Pulmonary artery endothelial cell (primary cell): ENCODE results near the gene AGAP3. TPM values are rescaled to one million over a fixed set of nuclear protein-coding genes. Genes with fewer than 3 reads are reported as not detected.

Experiments
- DNase-seq: peaks from one replicate; pipeline ENCODE4 v3.0.0-alpha.2; 2011; ENCODE audit warnings: low read depth, low spot score
- total RNA-seq: library from RNA; depleted of rRNA; stranded (reverse); fragments of >200 nt; gene quantifications from 2 replicates; pipeline ENCODE4 v1.2.3, GENCODE V29; 2014

AGAP3 gene
- total RNA-seq, 1 donor from 2014 or later = 52.1 TPM

GRCh38 chr7:151057989-151058780 is 28.1 kb upstream of the AGAP3 start:
- peak; percentile 98 for DNase-seq

- DNase-seq = no peak
Observed at GRCh38 chr7:151058781-151059366, 27.4 kb upstream of the AGAP3 start.

DNA sequence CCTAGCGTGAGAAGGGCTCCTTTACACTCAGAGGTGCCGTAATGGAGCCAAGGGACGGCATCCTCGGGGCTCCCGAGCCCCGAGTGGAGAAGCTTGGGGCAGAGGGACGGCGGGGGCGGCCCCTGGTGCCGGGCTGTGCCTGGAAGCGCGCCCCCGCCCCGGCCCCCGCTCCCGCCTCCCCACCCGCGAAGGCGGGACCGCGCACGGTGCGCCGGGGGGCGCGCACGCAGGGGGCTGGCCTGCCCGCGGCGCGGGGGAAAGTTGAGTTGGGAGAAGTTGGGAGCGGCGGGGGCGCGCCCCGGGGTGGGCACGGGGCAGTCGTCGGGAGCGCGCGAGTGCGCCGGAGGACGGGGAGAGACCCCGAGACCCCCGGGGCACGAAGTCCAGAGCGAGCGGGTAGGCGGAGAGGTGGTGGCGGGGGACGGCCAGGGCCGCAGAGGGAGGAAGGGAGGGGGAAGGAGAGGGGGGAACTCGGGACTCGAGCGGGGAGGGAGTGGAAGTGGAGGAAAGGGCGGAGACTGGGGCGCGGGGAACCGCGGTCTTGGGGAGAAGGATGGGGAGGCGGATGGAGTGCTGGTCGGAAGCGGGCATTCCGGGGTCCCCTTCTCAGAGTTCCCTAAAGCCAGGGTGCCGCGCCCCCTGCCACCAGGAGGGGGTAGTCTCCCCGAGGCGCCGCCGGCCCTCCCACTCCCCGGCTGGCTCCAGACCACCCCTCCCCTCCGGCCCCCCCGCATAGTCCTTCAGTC is 26.7 kb upstream of the AGAP3 start, which contains the start of gene SLC4A2:
TSS of gene SLC4A2 (plus strand) at position 223 of the 746 bp plus-strand sequence. CDS start 2,399 bp downstream, outside the sequence.
- no peak for DNase-seq

DNA sequence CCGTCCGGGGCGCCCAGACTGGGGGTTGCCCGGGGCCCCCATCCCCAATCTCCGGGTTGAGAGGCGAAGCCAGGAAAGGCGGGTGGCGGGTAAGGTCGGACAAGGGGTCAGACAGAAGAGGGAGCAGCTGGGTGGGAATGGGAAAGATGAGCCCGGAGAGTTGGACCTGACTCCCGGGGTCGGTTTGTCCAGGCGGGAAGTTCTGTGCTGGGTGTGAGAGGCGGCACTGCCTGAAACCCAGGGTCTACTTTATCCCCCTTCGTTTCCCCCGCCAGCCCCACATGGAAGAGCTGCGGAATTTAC is 26.2 kb upstream of the AGAP3 start:
- no peak for DNase-seq

- no peak for DNase-seq
Observed at GRCh38 chr7:151060416-151061212, 25.7 kb upstream of the AGAP3 start.

GRCh38 chr7:151061213-151062110 is 24.8 kb upstream of the AGAP3 start:
- no peak for DNase-seq

DNA sequence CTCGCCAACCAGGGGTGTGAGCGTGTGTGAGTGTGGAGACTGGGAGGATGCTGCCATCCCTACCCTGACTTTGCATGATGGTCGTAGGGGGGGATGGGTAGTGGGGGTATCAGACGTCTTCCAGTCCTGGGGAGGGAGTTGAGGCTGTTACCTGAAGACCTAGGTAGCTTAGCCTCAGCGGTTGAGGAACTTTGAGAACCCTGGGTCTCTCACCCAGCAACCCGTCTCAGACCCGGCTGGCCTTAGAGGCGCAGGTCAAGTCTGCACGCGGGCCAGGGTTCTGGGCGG is 24.2 kb upstream of the AGAP3 start:
- no peak for DNase-seq

- DNase-seq = no peak
Observed at GRCh38 chr7:151062399-151063211, 23.7 kb upstream of the AGAP3 start.

- DNase-seq = no peak
Observed at GRCh38 chr7:151063212-151063561, 23.1 kb upstream of the AGAP3 start.

DNA sequence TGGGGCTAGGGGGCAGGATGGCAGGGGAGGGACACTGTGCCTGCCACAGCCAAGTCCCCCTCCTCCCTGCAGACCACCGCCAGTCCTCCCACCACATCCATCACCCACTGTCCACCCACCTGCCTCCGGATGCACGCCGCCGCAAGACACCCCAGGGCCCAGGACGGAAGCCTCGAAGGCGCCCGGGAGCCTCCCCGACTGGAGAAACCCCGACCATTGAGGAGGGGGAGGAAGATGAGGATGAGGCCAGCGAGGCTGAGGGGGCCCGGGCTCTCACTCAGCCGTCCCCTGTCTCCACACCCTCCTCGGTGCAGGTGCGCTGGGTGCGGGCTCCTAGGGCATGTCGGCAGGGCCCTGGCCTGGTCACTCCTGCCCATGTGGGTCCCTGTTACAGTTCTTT is 21.8 kb upstream of the AGAP3 start:
- DNase-seq = no peak

GRCh38 chr7:151064993-151065392 is 21.3 kb upstream of the AGAP3 start:
- no peak for DNase-seq

- no peak for DNase-seq
Observed at GRCh38 chr7:151065516-151065915, 20.8 kb upstream of the AGAP3 start.

DNA sequence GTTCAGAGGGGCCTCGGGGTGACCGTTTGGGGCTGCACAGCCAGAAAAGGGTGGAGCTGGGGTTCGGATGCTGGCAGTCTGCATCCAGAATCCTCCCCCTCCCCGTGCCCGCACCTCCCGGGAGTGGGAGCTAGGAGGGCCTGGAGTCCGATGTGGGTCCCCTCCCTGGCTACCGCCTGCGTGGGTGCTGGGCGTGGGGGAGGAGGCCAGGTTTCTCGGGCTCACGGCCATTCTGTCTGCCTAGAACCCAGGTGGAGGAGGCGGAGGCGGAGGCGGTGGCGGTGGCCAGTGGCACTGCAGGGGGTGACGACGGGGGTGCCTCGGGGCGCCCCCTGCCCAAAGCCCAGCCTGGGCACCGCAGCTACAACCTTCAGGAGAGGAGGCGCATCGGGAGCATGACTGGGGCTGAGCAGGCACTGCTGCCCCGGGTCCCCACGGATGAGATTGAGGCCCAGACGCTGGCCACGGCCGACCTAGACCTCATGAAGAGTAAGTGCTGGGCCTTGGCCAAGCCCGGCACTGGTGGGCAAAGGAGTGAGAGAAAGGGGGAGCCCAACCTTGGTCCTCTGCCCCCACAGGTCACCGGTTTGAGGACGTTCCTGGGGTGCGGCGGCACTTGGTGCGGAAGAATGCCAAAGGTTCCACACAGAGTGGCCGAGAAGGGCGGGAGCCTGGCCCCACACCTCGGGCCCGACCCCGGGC is 19.9 kb upstream of the AGAP3 start:
- DNase-seq = no peak

GRCh38 chr7:151068069-151068773 is 18.1 kb upstream of the AGAP3 start:
- DNase-seq = no peak

- no peak for DNase-seq
Observed at GRCh38 chr7:151069841-151070573, 16.3 kb upstream of the AGAP3 start.

DNA sequence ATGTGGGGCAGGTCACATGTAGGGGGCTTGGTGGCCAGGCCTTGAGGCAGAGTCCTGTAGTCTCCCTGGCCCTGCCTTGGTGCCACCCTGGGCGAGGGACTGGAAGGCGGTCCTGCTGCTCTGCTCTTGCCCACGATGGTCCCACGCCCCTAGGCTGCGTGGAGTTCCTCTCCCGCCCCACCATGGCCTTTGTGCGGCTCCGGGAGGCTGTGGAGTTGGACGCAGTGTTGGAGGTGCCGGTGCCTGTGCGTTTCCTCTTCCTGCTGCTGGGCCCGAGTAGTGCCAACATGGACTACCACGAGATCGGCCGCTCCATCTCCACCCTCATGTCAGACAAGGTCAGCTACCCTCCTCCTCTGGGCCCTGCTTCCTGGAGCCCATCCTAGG is 15.7 kb upstream of the AGAP3 start:
- no peak for DNase-seq

- no peak for DNase-seq
Observed at GRCh38 chr7:151071032-151071866, 15.0 kb upstream of the AGAP3 start.
